OCI-LY3 (cell line): Measurements from ENCODE around the gene PCDHB12.
"Not testable (repeated sequence)": the region's sequence is repeated elsewhere in the genome, so short reads cannot be mapped to it uniquely, and the experiment has no call there.

Experiments used
- EZH2phosphoT487 ChIP-seq: fragments of 200-600 bp; shearing (Covaris generic); IDR thresholded peaks from 2 replicates; pipeline ENCODE4 v1.6.1; 2018; ENCODE audit warnings: antibody characterized with exemption, mixed run types, low read depth
- TF ChIP-seq, protein P1 (sequence below): fragments of 200-600, 300-600 bp; sonication (generic); IDR thresholded peaks from 2 replicates; pipeline ENCODE4 v1.5.1; 2014; ENCODE audit warnings: antibody characterized with exemption, low read length, low read depth

DNA sequence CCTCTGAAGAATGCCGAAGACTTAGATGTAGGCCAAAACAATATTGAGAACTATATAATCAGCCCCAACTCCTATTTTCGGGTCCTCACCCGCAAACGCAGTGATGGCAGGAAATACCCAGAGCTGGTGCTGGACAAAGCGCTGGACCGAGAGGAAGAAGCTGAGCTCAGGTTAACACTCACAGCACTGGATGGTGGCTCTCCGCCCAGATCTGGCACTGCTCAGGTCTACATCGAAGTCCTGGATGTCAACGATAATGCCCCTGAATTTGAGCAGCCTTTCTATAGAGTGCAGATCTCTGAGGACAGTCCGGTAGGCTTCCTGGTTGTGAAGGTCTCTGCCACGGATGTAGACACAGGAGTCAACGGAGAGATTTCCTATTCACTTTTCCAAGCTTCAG is 6.1 kb downstream of the PCDHB12 start:
- TF ChIP-seq, protein P1, sequence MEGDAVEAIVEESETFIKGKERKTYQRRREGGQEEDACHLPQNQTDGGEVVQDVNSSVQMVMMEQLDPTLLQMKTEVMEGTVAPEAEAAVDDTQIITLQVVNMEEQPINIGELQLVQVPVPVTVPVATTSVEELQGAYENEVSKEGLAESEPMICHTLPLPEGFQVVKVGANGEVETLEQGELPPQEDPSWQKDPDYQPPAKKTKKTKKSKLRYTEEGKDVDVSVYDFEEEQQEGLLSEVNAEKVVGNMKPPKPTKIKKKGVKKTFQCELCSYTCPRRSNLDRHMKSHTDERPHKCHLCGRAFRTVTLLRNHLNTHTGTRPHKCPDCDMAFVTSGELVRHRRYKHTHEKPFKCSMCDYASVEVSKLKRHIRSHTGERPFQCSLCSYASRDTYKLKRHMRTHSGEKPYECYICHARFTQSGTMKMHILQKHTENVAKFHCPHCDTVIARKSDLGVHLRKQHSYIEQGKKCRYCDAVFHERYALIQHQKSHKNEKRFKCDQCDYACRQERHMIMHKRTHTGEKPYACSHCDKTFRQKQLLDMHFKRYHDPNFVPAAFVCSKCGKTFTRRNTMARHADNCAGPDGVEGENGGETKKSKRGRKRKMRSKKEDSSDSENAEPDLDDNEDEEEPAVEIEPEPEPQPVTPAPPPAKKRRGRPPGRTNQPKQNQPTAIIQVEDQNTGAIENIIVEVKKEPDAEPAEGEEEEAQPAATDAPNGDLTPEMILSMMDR = not testable (repeated sequence)
- TF ChIP-seq EZH2phosphoT487 = not testable (repeated sequence)
